NCI-H524 (cell line): ENCODE results near the gene CITED1.
"Not testable (repeated sequence)": the region's sequence is repeated elsewhere in the genome, so short reads cannot be mapped to it uniquely, and the experiment has no call there.

Source experiments
- DNase-seq, 2 experiments: peaks; one replicate each; lab custom pipeline; 2025; lab: John Stamatoyannopoulos, UW

Gene CITED1, protein sequence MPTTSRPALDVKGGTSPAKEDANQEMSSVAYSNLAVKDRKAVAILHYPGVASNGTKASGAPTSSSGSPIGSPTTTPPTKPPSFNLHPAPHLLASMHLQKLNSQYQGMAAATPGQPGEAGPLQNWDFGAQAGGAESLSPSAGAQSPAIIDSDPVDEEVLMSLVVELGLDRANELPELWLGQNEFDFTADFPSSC

GRCh38 chrX:72305286-72306084 is at the start of gene CITED1:
TSS of gene CITED1 (minus strand) at chrX:72305914. CDS start at chrX:72302869, 3,045 bp downstream.
- DNase-seq, result peak; percentile 24 to 36

- DNase-seq, result no peak
Observed at GRCh38 chrX:72352786-72353185, 47.1 kb upstream of the CITED1 start.

- DNase-seq, result no peak
Observed at GRCh38 chrX:72351606-72352334, 46.1 kb upstream of the CITED1 start.

DNA sequence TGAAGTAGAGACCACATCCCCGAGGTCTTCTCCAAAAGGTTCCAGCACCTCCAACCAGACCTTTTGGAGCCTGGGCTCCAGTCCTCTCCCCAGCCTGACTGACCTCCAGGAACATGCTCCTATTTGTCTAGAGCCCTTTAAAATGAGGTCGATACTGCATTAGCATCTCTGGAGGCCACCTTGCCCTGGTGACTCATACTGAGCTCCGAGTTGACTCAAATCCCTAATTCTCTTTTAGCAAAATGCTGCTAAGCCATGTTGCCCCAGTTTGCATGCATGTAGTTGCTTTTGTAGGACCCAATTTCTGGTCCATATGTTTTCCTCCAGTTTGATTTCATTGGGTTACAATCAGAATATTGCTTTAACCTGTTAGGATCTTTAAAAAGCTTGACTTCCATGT is 43.5 kb upstream of the CITED1 start:
- DNase-seq, result no peak

DNA sequence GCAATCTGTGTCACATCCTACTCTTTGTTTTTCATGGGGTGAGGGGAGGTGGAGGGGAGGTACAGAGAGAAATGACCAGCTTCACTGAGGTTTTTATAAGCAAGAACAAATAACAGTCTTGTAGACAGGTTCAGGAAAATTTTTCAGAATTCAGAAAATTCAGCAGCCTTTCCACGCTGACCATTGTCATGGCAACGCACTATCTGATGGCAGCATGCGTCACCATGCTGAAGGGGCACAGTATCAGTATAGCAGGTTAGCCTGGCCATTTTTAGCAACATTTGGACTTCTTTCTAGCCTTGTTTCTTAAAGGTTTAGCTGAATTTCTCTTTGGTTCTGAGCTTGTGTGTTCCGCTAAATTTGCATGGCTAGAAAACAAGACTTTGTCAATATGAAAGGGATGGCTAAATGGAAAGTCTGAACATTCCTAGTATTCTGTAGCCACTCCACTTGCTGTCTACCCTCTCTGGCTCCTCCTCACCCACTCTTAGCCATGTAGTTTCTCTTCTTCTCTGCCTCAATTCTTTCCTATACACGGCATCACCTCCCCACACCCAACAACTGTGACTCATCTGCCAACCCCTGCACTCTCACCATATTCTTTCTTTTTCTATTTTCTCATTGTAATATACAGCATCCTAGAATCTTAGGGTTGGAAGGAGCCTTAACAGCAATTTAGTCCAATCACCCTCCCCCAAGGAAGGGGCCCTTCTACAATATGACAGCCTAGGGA is 42.7 kb upstream of the CITED1 start:
- no peak for DNase-seq

DNA sequence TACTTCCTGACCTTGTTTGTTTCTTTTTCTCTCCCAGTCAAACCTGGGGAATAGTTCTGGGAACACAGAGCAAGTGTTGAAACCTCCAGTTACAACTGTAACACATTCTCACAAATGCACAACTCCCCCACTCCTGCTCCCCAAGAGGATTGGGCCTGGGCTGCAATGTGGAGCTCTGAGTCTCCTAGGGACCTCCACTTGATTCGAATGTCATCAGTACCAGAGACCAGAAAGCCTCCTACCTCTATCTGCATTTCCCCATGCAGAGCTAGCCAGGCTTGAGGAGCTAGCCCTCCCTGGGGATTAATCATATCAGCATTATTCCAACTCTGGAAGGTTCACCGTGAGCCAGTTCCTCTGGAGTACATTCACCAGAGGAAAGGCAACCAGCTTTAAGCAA is 41.7 kb upstream of the CITED1 start:
- DNase-seq, result no peak

- no peak for DNase-seq
Observed at GRCh38 chrX:72346302-72346949, 40.7 kb upstream of the CITED1 start.

GRCh38 chrX:72340626-72341025 is 34.9 kb upstream of the CITED1 start:
- no peak for DNase-seq

DNA sequence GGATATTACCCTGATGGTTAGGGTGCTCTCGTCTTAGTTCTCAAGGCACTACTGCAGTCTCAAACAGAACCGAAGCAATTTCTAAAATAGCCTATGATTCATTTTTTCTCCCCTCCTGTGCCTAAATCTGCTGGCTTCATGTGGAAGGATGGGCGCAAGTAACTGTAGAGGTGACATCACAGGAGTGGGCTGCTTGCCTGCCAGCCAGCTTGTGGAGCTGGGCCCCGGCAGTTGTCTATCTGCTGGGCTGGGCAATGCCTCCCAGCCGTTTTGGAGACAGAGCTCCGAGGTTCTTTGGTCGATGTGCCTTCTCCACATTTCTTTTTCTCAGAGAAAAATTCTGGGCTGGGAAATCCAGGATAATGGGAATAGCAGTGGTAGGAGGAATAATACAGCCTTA is 34.3 kb upstream of the CITED1 start:
- no peak for DNase-seq

GRCh38 chrX:72330131-72330530 is 24.4 kb upstream of the CITED1 start:
- peak in 1 of 2 experiments; percentile 3 for DNase-seq

DNA sequence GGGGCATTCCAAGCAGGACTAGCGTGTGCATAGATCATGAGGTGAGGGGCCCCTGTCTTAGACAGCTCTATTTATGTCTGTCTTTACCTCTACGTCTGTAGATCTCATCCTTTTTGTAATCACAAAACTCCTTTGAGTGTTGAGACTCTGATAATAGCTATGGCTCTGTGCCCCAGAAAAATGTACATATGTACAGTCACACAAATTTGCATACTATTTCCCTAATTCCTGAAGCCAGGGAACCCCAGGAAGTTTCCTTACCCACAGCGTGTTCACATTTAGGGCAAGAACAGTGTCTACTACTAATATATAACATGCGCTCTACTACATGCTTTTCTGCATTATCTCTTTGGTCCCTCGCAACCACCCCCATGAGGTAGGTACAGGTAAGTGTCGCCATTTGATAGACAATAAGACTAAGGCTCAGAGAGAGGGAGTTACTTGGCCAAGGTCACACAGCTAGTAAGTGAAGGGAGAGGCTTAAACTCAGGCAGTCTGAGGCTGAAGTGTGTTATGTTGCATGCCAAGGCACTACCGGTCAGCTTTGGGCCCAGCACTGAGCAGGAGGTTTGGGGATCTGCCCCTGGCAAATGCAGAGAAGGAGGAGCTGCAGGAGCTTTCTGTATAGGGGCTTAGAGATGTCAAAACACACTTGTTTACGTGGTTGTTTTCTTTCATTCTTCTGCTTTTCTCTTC is 21.0 kb upstream of the CITED1 start:
- DNase-seq, result no peak

DNA sequence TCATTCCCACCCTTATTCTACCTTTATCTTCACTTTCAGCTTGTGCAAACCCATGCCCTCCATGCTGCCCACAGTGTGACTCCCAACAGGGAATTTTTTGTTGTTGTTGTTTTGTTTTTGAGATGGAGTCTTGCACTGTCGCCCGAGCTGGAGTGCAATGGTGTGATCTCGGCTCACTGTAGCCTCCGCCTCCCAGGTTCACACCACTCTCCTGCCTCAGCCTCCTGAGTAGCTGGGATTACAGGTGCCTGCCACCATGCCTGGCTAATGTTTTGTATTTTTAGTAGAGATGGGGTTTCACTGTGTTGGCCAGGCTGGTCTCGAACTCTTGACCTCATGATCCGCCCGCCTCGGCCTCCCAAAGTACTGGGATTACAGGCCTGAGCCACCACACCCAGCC is 13.9 kb upstream of the CITED1 start:
- DNase-seq, result not testable (repeated sequence)

GRCh38 chrX:72317139-72317538 is 11.4 kb upstream of the CITED1 start:
- no peak for DNase-seq

GRCh38 chrX:72316408-72317110 is 10.8 kb upstream of the CITED1 start:
- peak in 1 of 2 experiments; percentile 53 for DNase-seq

DNA sequence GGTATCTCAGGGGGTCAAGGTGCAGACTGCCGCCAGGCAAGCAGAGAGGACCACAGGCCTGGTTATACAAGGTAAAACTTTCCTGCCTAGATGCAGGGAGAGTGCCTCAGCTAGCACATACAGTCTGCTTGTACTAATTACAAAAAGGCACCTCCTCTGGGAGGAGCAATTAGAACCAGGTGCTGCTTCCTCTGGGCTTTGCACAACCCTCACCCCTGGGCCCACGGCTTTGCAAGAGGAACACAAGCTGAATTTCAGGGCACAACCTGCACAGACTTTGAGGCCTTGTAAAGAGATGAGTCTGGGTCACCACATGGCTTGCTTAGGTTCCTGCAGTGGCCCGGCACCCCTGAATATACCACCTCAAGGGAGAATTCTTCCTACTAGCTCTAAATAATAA is 9.2 kb upstream of the CITED1 start:
- DNase-seq, result no peak

DNA sequence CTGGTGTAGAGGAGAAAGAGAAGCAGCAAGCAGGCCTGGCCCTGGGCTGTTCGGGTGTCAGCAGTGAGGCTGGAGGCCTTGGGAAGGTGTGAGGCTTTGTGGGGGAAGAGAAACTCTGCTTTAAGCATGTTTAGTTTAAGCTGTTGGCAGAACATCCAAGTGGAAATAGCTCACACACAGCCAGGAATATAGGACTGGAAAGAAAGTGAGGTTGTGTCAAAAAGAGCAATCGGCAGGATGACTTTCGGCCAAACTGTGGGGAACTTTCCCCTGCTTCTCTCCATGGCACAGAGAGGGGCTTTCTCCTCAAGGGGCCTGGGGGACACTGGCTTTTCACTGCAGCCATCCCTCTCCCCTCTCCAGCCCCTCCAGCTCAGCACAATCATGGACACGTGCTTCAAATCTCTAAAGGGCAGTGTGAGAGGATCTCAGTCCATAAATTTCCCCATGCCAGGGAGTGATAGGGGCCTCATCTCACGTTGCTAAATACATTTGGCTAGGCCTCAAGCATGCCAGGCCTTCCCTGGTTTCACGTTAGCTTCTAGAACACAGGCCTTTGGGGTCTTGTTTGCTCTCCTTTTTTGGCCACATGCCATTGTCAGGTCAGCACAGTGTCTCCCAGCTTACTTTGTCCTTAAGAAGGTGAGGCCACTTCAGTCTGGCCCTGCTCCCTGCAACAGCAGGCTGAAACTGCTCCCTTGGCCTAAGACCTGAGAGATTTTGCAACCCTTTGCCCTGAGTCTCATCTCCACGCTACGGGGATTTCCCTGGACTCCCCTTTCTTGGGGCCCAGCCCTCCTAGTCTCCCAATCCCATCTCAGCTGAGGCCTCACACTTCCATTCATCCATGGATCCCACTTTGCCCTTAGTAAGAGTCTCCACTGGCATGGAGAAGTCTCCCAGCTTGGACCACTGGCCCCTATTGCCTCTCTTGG is 8.3 kb upstream of the CITED1 start:
- DNase-seq, result no peak

- DNase-seq, result no peak
Observed at GRCh38 chrX:72312311-72312940, 6.7 kb upstream of the CITED1 start.

DNA sequence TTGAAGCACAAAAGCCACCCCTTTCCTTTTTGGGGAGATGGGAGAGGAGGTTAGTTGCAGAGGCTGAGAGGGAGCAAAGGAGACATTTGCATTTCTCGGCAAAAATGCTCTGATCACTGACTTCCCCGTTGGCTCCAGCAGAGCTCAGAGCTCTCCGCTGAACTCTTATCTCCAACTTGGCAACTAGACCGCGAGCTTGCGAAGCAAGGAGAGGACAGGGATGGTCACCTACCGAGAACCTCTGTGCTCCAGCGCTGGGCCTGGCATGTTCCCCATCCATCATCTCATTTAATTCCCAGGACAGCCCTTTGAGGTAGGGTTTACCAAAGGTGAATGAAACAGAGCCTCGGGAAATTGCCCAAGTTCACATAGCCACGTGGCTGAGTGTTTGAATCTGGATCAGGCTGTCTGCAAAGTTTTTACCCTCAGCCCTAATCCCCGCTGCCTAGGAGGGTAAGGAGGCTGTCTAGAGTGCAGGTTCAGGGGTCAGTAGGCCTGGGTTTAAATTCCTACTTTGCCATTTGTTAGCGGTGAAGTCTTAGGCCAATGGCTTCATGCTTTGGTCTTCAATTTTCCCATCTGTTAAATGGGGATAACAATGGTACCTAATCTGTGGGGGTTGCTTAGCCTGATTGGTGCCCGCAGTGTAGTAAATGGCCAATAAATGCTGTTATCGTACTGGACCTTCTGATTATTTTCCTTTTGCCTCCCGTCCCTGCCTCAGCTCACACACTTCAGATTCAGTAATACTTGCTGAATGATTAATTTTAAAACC is 3.8 kb upstream of the CITED1 start:
- DNase-seq, result peak in 1 of 2 experiments; percentile 42
